Epithelial cell of esophagus (primary cell): Measurements from ENCODE around the gene SPRED2.

Experiments
- DNase-seq: peaks from one replicate; pipeline ENCODE4 v3.0.0; 2010; ENCODE audit warnings: low read depth
- H3K4me3 ChIP-seq: 2 replicates; pipeline ENCODE4 v1.5.1; 2011; ENCODE audit warnings: mild to moderate bottlenecking, low read length, control low read depth
- CTCF ChIP-seq: IDR thresholded peaks from 2 replicates; pipeline ENCODE4 v1.5.1; 2011; ENCODE audit warnings: low read depth, mild to moderate bottlenecking, low read length, control low read depth, inconsistent platforms; ENCODE audit not compliant: insufficient read depth; ENCODE audit errors: missing control alignments

The SPRED2 gene

GRCh38 chr2:65294701-65295100 is 137.7 kb downstream of the SPRED2 start:
- H3K4me3 ChIP-seq = no peak overlapping the region
- TF ChIP-seq CTCF = no peak
- DNase-seq = no peak

DNA sequence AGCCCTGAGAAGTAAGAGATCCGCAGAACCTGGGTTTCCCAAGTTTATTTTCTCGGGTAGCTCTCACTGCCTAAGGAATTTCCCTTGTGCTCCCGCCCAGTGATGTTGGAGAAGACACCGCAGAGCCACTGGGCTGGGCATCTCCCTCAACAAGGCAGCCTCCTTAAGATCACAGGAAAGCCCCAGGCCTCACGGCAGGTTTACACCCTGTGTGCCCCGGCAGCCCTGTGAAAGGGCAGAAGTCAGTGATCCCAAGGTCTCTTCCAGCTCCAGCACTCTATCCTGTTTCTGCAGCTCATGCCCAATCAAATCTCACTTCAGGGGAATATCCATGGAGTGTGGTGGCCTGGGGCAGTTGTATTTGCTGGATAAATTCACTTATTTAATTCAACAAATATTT is 138.3 kb downstream of the SPRED2 start:
- TF ChIP-seq CTCF = no peak
- no peak for DNase-seq
- no peak overlapping the region for H3K4me3 ChIP-seq

DNA sequence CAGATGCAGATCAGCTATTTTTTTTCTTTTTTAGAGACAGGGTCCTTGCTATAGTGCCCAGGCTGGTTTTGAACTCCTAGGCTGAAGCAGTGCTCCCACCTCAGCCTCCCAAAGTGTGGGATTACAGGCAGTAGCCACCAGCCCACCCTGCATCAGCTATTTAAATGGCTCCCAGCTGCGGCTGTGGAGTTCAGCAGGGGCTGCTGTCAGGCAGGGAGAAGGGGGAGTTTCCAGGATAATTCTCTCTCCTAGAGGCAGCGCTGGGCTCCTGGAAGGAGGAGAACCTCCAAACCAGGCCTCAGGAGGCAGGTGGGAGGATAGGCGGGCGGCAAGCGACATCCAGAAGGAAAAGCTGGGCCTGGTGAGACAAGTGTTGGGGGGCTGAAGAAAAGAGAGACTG is 139.0 kb downstream of the SPRED2 start:
- no peak for DNase-seq
- no peak overlapping the region for H3K4me3 ChIP-seq
- no peak for TF ChIP-seq CTCF

GRCh38 chr2:65292461-65293011 is 139.9 kb downstream of the SPRED2 start:
- H3K4me3 ChIP-seq = no peak overlapping the region
- TF ChIP-seq CTCF = no peak
- no peak for DNase-seq

DNA sequence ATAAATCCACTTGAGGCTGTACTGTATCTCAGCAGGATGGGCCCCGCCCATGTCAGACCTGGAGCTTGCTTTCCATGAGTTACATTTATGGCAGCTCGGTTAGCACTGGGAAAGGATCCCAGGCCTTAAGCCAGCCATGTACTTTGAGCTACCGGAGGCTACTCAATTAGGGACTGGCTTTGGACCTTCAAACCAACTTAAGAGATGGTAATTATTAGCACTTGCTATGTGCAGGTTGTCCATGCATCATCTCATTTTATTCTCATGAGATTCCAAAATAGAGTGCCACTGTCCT is 140.3 kb downstream of the SPRED2 start:
- DNase-seq = no peak
- no peak for TF ChIP-seq CTCF
- H3K4me3 ChIP-seq = no peak overlapping the region

GRCh38 chr2:65291216-65292105 is 140.9 kb downstream of the SPRED2 start:
- no peak for DNase-seq
- H3K4me3 ChIP-seq = no peak overlapping the region
- no peak for TF ChIP-seq CTCF

- no peak overlapping the region for H3K4me3 ChIP-seq
- TF ChIP-seq CTCF = no peak
- DNase-seq = no peak
These were observed 145.0 kb downstream of the SPRED2 start for GRCh38 chr2:65287364-65287763.
